Measurements from ENCODE around the gene XPNPEP1. TPM values are rescaled to one million over a fixed set of nuclear protein-coding genes. Genes with fewer than 3 reads are reported as not detected.

The XPNPEP1 gene
- total RNA-seq, 1 experiment from 2014 or later, result 65.4 TPM

DNA sequence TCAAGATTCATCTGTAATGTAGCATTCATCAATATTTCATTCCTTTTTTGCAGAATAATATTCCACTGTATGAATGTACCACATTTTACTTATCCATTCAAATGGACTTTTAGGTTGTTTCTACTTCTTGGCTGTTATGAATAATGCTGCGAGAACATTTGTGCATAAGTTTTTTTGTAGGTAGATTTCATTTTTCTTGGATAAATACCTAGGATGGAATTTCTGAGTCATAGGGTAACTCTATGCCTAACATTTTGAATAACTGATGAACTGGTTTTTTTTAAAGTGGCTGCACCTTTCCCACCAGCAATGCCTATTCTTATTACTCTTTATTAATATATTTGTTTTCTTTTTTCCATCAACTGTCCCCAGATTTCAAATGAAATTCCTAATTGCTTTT lies 9.1 kb upstream of the XPNPEP1 start:
- CTCF ChIA-PET, result no interaction called here
- POLR2A ChIA-PET (ENCODE audit: low non-redundant PET), result no interaction called here

DNA sequence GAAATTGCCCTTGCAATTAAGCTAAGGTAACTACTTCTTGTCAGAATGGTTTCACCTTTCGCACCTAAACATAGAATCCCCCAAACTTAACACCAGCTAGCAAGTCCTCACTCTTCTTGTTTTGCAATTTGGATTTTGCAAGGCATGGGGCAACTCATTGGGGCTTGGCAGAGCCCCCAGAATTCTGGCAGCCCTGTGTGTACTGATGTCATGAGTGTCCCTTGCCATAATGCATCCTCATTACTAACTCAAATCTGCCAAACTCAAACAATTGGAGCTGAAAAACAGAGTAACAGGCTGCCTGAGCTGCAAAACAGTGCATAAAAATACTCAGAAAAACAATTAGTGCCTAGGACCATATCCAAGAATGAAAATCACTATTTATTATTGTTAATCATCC lies 7.9 kb upstream of the XPNPEP1 start:
- ChIA-PET CTCF (interaction anchor here (0.6 kb wide), 1 partner anchor 77 kb away, joined by 3 read pairs; the partner anchor contains the start of gene ADD3), POLR2A (ENCODE audit: low non-redundant PET) (no interaction called here)
- intact Hi-C loops (cut with micrococcal nuclease; ENCODE audit: unreplicated experiment), result no loop called here
- TF ChIP-seq EZH2 (IDR thresholded peaks at IDR 0.05; ENCODE audit: borderline replicate concordance, low read depth, low read length, poor library complexity, severe bottlenecking), result no peak
- TF ChIP-seq, protein P1, sequence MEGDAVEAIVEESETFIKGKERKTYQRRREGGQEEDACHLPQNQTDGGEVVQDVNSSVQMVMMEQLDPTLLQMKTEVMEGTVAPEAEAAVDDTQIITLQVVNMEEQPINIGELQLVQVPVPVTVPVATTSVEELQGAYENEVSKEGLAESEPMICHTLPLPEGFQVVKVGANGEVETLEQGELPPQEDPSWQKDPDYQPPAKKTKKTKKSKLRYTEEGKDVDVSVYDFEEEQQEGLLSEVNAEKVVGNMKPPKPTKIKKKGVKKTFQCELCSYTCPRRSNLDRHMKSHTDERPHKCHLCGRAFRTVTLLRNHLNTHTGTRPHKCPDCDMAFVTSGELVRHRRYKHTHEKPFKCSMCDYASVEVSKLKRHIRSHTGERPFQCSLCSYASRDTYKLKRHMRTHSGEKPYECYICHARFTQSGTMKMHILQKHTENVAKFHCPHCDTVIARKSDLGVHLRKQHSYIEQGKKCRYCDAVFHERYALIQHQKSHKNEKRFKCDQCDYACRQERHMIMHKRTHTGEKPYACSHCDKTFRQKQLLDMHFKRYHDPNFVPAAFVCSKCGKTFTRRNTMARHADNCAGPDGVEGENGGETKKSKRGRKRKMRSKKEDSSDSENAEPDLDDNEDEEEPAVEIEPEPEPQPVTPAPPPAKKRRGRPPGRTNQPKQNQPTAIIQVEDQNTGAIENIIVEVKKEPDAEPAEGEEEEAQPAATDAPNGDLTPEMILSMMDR (conservative IDR thresholded peaks at IDR 0.05; ENCODE audit: low read depth, low read length), result no peak
- no peak overlapping the region for H3K27ac ChIP-seq (ENCODE audit: low read depth, low read length, poor library complexity, severe bottlenecking)
- no peaks in the 10 kb centered on the region for H3K4me1 ChIP-seq (ENCODE audit: insufficient read depth, low read length, poor library complexity, severe bottlenecking)
- no peak for DNase-seq (ENCODE audit: low spot score)
- no peaks in the 10 kb centered on the region for H3K27me3 ChIP-seq (replicated peaks; ENCODE audit: insufficient read depth, low read depth, low read length, poor library complexity)
- BruUV-seq (replicated peaks), result no TSS peak
- H3K4me3 ChIP-seq (ENCODE audit: low read depth, low read length, poor library complexity, severe bottlenecking), result no peak overlapping the region
- H3K36me3 ChIP-seq (ENCODE audit: insufficient read depth, low read length, poor library complexity, severe bottlenecking), result no peaks in the 10 kb centered on the region
- H3K9me3 ChIP-seq (ENCODE audit: low read depth, low read length, poor library complexity, severe bottlenecking), result no peaks in the 10 kb centered on the region

More for the DNA sequence above, 9.1 kb upstream of the XPNPEP1 start:
- Histone ChIP-seq H3K36me3 (ENCODE audit: insufficient read depth, low read length, poor library complexity, severe bottlenecking) (no peaks in the 10 kb centered on the region), H3K4me3 (ENCODE audit: low read depth, low read length, poor library complexity, severe bottlenecking) (no peak overlapping the region), H3K27me3 (replicated peaks; ENCODE audit: insufficient read depth, low read depth, low read length, poor library complexity) (no peaks in the 10 kb centered on the region), H3K9me3 (ENCODE audit: low read depth, low read length, poor library complexity, severe bottlenecking) (no peaks in the 10 kb centered on the region), H3K4me1 (ENCODE audit: insufficient read depth, low read length, poor library complexity, severe bottlenecking) (no peaks in the 10 kb centered on the region), H3K27ac (ENCODE audit: low read depth, low read length, poor library complexity, severe bottlenecking) (no peak overlapping the region)
- no peak for TF ChIP-seq EZH2 (IDR thresholded peaks at IDR 0.05; ENCODE audit: borderline replicate concordance, low read depth, low read length, poor library complexity, severe bottlenecking)
- TF ChIP-seq, protein P1 (conservative IDR thresholded peaks at IDR 0.05; ENCODE audit: low read depth, low read length), result no peak
- intact Hi-C loops (cut with micrococcal nuclease; ENCODE audit: unreplicated experiment), result no loop called here
- no peak for DNase-seq (ENCODE audit: low spot score)
- BruUV-seq (replicated peaks), result no TSS peak

DNA sequence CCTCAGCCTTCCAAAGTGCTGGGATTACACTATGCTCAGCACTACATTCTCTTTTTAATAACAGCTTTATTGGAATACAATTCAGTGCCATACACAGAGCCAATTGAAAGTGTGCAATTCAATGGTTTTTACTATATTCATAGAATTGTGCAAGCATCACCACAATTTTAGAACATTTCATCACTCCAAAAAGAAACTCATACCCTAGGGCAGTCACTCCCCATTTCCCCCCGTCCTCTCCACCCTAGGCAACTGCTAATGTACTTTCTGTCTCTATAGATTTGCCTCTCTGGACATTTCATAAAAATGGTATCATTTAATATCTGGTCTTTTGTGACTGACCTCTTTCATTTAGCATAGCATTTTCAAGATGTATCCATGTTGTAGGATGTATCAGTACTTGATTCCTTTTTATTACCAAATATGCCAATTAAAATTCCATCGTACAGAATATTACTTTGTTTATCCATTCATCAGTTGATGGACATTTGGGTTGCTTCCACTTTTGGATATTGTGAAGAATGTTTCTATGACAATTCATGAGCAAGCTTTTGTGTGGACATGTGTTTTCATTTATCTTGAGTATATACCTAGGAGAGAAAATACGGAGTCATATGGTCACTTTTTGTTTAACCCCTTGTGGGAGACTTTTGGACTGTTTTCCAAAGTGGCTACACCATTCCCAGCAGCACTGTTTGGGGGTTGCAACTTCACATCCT lies 6.3 kb upstream of the XPNPEP1 start:
- ChIA-PET POLR2A (ENCODE audit: low non-redundant PET) (interaction anchor here (0.6 kb wide), 1 partner anchor 569 kb away, joined by 4 read pairs; no protein-coding TSS in a partner anchor), CTCF (no interaction called here)
- intact Hi-C loops (cut with micrococcal nuclease; ENCODE audit: unreplicated experiment), result no loop called here
- no peak overlapping the region for H3K27ac ChIP-seq (ENCODE audit: low read depth, low read length, poor library complexity, severe bottlenecking)
- H3K4me3 ChIP-seq (ENCODE audit: low read depth, low read length, poor library complexity, severe bottlenecking), result no peak overlapping the region
- no peaks in the 10 kb centered on the region for H3K36me3 ChIP-seq (ENCODE audit: insufficient read depth, low read length, poor library complexity, severe bottlenecking)
- no TSS peak for BruUV-seq (replicated peaks)
- DNase-seq (ENCODE audit: low spot score), result no peak
- H3K27me3 ChIP-seq (replicated peaks; ENCODE audit: insufficient read depth, low read depth, low read length, poor library complexity), result no peaks in the 10 kb centered on the region
- no peaks in the 10 kb centered on the region for H3K4me1 ChIP-seq (ENCODE audit: insufficient read depth, low read length, poor library complexity, severe bottlenecking)
- H3K9me3 ChIP-seq (ENCODE audit: low read depth, low read length, poor library complexity, severe bottlenecking), result no peaks in the 10 kb centered on the region
- TF ChIP-seq, protein P1 (conservative IDR thresholded peaks at IDR 0.05; ENCODE audit: low read depth, low read length), result no peak
- no peak for TF ChIP-seq EZH2 (IDR thresholded peaks at IDR 0.05; ENCODE audit: borderline replicate concordance, low read depth, low read length, poor library complexity, severe bottlenecking)
